ENCODE results near the gene GNAS-AS1.

GNAS-AS1 gene

DNA sequence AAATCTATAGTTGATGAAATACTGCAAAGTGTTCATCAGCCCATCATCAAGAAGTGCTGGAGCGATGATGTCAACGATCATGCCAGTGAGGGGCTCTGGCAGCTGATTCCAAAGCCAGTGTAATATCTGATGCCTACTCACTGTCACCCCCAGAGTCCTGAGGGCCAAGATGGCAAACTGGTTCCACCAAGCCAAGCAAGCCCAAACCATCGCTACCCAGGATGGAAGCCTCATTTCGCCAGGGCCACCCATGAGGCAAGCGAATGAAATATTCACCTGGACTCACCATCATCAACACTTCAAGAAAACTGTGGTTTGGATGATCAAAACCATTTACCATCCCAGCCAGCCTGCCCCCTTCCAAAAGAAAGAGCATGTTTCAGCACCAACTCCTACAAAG lies 76.5 kb downstream of the GNAS-AS1 start:
- no peak for DNase-seq (ENCODE audit: insufficient read length, low spot score)
- no peak for FAIRE-seq
- TF ChIP-seq, protein P1, sequence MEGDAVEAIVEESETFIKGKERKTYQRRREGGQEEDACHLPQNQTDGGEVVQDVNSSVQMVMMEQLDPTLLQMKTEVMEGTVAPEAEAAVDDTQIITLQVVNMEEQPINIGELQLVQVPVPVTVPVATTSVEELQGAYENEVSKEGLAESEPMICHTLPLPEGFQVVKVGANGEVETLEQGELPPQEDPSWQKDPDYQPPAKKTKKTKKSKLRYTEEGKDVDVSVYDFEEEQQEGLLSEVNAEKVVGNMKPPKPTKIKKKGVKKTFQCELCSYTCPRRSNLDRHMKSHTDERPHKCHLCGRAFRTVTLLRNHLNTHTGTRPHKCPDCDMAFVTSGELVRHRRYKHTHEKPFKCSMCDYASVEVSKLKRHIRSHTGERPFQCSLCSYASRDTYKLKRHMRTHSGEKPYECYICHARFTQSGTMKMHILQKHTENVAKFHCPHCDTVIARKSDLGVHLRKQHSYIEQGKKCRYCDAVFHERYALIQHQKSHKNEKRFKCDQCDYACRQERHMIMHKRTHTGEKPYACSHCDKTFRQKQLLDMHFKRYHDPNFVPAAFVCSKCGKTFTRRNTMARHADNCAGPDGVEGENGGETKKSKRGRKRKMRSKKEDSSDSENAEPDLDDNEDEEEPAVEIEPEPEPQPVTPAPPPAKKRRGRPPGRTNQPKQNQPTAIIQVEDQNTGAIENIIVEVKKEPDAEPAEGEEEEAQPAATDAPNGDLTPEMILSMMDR (IDR thresholded peaks at IDR 0.05; ENCODE audit: insufficient read depth, missing control alignments), result no peak

DNA sequence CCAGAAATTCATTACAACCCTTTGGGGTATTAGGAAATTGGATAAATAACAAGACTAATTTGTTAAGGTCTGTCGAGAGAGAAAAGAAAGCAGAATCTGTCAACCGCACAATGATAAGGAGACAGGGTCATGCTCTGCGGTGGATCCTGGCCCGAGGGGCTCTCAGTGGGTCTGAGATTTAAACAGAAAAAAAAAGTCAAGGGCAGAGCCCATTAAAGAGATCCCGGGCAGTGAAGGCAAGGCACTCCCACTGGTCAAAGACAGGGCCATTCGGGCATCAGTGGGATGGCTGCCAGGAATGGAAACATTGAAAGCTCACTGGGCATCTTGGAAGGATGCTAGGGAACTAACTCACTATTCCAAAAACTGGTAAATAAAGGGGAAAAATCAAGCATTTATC lies 77.9 kb downstream of the GNAS-AS1 start:
- DNase-seq (ENCODE audit: insufficient read length, low spot score) (no peak), FAIRE-seq (no peak)
- TF ChIP-seq, protein P1 (IDR thresholded peaks at IDR 0.05; ENCODE audit: insufficient read depth, missing control alignments), result no peak
